Spleen (tissue), 11 donors: Measurements from ENCODE around the gene BEND7. TPM values are rescaled to one million over a fixed set of nuclear protein-coding genes. Genes with fewer than 3 reads are reported as not detected.
"Not testable (repeated sequence)": the region's sequence is repeated elsewhere in the genome, so short reads cannot be mapped to it uniquely, and the experiment has no call there.

ENCODE experiments used
- DNase-seq: peaks from one replicate; pipeline ENCODE4 v3.0.0-alpha.2; 2020
- H3K27ac ChIP-seq, 8 donors: fragments of 200-600 bp; sonication (generic) in 7 of 8; 1 replicate in 4 of 8; 2 replicates in 4 of 8; pipeline versions ENCODE4 v1.5.0 to v1.8.0; 2016 to 2021; ENCODE audit warnings: inconsistent platforms in 4 of 8, mild to moderate bottlenecking in 4 of 8, moderate library complexity in 1 of 8
- H3K27me3 ChIP-seq, 7 donors: fragments of 200-600 bp; sonication (generic) in 6 of 7; replicated peaks in 1 of 7; 1 replicate in 4 of 7; 2 replicates in 3 of 7; pipeline versions ENCODE4 v1.5.0 to v1.8.0; 2016 to 2021; ENCODE audit warnings: inconsistent platforms in 3 of 7, mild to moderate bottlenecking in 1 of 7
- H3K36me3 ChIP-seq, 6 donors: fragments of 200-600 bp; sonication (generic) in 5 of 6; 1 replicate in 4 of 6; 2 replicates in 2 of 6; pipeline versions ENCODE4 v1.5.0 to v1.8.0; 2016 to 2021; ENCODE audit warnings: inconsistent platforms in 2 of 6
- H3K4me1 ChIP-seq, 6 donors: fragments of 200-600 bp; sonication (generic) in 5 of 6; 1 replicate in 3 of 6; 2 replicates in 3 of 6; pipeline versions ENCODE4 v1.5.0 to v1.8.0; 2016 to 2021; ENCODE audit warnings: inconsistent platforms in 3 of 6
- H3K4me3 ChIP-seq, 8 donors: fragments of 200-600 bp; sonication (generic) in 7 of 8; 1 replicate in 4 of 8; 2 replicates in 4 of 8; pipeline versions ENCODE4 v1.5.0 to v1.8.0; 2016 to 2021; ENCODE audit warnings: inconsistent platforms in 4 of 8, mild to moderate bottlenecking in 4 of 8, moderate library complexity in 2 of 8
- H3K9me3 ChIP-seq, 8 donors: fragments of 200-600 bp; sonication (generic) in 7 of 8; 1 replicate in 4 of 8; 2 replicates in 4 of 8; pipeline versions ENCODE4 v1.5.0 to v1.8.0; 2016 to 2021; ENCODE audit warnings: inconsistent platforms in 4 of 8
- POLR2A ChIP-seq, 3 donors: fragments of 450-650 bp; IDR thresholded peaks; one replicate each; pipeline ENCODE4 v1.5.1; 2017; ENCODE audit warnings: antibody characterized with exemption in 3 of 3, mild to moderate bottlenecking in 1 of 3
- POLR2AphosphoS5 ChIP-seq, 3 donors: sonication (generic); formaldehyde crosslinking; IDR thresholded peaks; one replicate each; pipeline ENCODE4 v1.5.1; 2017; ENCODE audit warnings: antibody characterized with exemption in 3 of 3
- WGBS, 5 donors: extraction: QIAGEN DNeasy Blood & Tissue Kit in 3 of 5; methylation state at CpG; one replicate each; pipeline versions ENCODE4 v1.1.5 to v1.1.7; 2013 to 2018; 5-methylcytosine and 5-hydroxymethylcytosine counted together
- intact Hi-C: fragments of 100-400 bp; cut with DNase I; formaldehyde crosslinking; loops from one replicate; pipeline ENCODE4 v1.15.0; 2023; ENCODE audit warnings: low total_unique reads
- polyA plus RNA-seq, 3 donors: library from polyadenylated mRNA; stranded (reverse); fragments of 200-250 nt; gene quantifications; one replicate each; pipeline ENCODE4 v1.2.1, GENCODE V29; 2013
- total RNA-seq, 7 donors: library from RNA; depleted of rRNA in 3 of 7; stranded (reverse); fragments of >200 nt in 3 of 7; fragmentation: NEBNext Ultra II Directional in 4 of 7; extraction: Animal tissue kit (Norgen Biotek cat#: 25700) in 4 of 7; gene quantifications; one replicate each; pipeline versions ENCODE4 v1.1.0 to v1.2.1, GENCODE V29; 2016 to 2021
- TF ChIP-seq, protein P1 (sequence below), 11 experiments: fragments of 200-600 bp in 7 of 11; fragments of 450-650 bp in 4 of 11; sonication (generic) in 4 of 11; IDR thresholded peaks in 8 of 11; conservative IDR thresholded peaks in 3 of 11; 1 replicate in 7 of 11; 2 replicates in 4 of 11; pipeline versions ENCODE4 v1.4.0 to v1.8.0; 2016 to 2021; ENCODE audit warnings: antibody characterized with exemption in 11 of 11, inconsistent platforms in 4 of 11, mild to moderate bottlenecking in 1 of 11
- donor health status: healthy with polysubstance abuse.
- donor health status: DM: no; HTN: no; CAD: no; lungs with moderate emphysema.
- donor health status: DM: no; HTN: no; CAD: no.
- donor health status: Bipolar disorder and iron deficiency.
- donor health status: healthy.
- donor health status: DM: no; HTN: no; CAD: no.
- donor health status: DM: yes; HTN: yes; CAD: no.

BEND7 gene
- total and polyA plus RNA-seq, 10 donors: 0.93 to 20.2 (median 10.6) TPM

DNA sequence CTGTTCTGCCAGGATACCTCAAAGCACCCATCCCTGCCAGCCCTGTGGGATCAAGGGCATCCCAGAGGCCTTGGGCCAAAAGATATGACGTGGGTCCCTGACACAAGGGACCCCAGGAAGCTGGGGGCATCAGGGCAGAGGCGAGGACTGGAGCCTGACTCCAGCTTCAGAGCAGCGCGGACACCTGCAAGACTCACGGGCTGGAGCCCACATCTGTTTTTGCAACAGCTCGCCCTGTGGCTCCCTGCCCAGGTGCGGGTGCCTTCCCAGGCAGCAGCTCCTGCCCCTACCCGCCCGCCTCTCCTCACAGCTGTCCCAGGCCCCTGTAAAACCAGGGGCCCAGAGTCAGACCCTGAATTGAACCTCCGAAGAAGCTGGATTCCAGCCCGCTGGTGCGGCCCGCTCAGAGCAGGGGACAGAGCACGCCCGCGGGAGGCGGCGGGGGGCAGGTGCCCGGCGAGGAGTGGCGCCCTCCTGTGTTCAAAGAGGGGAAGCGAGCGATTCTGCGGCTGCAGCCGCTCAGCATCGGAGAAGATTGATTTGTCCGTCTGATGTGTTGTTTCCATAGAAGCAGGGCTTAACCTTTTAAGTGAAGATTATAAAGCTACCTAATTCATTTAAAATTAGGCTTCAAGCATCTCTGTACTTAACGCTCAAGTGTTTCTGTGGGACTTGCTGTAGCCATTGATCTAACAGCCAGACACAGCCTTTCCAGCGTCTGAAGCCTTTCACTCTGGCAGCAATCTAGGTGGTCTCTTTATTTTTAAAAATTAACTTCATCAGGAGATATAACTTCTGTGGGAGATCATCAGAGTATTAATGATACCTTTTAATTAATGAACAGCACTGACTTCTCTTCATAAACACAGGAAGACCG is 88.4 kb downstream of the BEND7 start:
- H3K9me3 ChIP-seq: no peaks in the 10 kb centered on the region
- DNase-seq: peak; percentile 89
- no peak overlapping the region for H3K27ac ChIP-seq
- intact Hi-C loops: loop anchor here (5.0 kb wide), 1 partner anchor 68 kb away; no protein-coding TSS in a partner anchor
- WGBS, 5 donors: 8 to 18% (median 10%) methylated on average over 11 to 30 of the region's 30 CpGs
- TF ChIP-seq POLR2A (IDR thresholded peaks at IDR 0.05) (no peak), POLR2AphosphoS5 (IDR thresholded peaks at IDR 0.05) (peak in 1 of 3 donors; percentile 62)
- TF ChIP-seq, protein P1, sequence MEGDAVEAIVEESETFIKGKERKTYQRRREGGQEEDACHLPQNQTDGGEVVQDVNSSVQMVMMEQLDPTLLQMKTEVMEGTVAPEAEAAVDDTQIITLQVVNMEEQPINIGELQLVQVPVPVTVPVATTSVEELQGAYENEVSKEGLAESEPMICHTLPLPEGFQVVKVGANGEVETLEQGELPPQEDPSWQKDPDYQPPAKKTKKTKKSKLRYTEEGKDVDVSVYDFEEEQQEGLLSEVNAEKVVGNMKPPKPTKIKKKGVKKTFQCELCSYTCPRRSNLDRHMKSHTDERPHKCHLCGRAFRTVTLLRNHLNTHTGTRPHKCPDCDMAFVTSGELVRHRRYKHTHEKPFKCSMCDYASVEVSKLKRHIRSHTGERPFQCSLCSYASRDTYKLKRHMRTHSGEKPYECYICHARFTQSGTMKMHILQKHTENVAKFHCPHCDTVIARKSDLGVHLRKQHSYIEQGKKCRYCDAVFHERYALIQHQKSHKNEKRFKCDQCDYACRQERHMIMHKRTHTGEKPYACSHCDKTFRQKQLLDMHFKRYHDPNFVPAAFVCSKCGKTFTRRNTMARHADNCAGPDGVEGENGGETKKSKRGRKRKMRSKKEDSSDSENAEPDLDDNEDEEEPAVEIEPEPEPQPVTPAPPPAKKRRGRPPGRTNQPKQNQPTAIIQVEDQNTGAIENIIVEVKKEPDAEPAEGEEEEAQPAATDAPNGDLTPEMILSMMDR (IDR thresholded peaks at IDR 0.05 in 8 of 11, conservative IDR thresholded peaks at IDR 0.05 in 3 of 11): peak; percentile 34 to 89 (median 86)
- H3K27me3 ChIP-seq: peaks cover 3 to 62% (median 32%) of the 10 kb centered on the region in 7 donors
- H3K4me3 ChIP-seq: peak overlapping the region in 7 of 8 donors; percentile 11 to 63 (median 31)
- peaks cover 0 to 5% (median 0%) of the 10 kb centered on the region in 6 donors for H3K36me3 ChIP-seq
- peaks cover 7 to 20% (median 14%) of the 10 kb centered on the region in 6 donors for H3K4me1 ChIP-seq

DNA sequence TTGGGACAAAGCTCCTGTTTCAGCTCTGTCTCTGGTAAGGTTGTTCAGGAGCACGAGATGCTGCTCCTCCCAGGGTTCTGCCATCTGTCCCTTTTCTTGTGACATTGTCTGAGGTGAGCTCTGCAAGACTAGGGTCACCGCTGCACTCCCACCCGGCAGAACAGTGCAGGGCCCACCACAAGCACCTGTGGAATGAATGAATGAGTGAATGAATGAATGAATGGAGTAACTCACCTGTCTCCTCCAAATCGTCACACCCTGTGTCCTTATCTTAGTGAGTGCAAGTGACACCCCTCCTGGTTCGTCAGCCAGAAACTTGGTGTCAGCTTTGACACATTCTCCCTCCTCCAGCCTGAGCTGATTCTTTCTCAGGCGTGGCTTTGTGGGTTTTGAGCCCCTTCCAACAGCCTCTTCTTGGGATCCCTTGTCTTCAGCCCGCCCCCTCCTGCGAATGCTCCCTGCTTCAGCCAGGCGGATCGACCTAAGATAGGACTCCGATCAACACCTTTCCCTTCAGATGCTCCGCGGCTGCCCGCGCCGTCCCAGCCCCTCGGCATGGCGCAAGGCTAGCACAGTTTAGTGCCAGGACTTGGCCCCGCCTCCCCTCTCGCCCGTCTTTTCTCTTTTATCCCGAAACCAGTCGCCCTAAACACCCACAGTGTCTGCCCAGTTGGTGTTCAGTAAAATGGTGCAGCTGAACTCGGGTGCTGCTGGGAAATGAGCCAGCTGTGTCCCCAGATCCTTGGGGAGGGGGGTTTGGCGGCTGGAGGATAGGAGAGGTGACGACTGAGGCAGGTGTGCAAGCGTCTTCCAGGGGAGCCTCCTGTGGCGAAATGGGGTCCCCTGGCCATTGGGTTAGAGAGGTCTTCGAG is 89.3 kb downstream of the BEND7 start:
- Histone ChIP-seq H3K9me3 (no peaks in the 10 kb centered on the region), H3K27ac (no peak overlapping the region), H3K4me3 (peak overlapping the region in 7 of 8 donors; percentile 11 to 63 (median 31)), H3K4me1 (peaks cover 7 to 20% (median 14%) of the 10 kb centered on the region in 6 donors), H3K36me3 (no peaks in the 10 kb centered on the region), H3K27me3 (peaks cover 3 to 62% (median 32%) of the 10 kb centered on the region in 7 donors)
- no peak for TF ChIP-seq POLR2AphosphoS5 (IDR thresholded peaks at IDR 0.05)
- 18 to 39% (median 18%) methylated on average over 25 to 29 of the region's 29 CpGs for WGBS, 5 donors
- no peak for DNase-seq
- intact Hi-C loops: loop anchor here (5.0 kb wide), 1 partner anchor 67 kb away; no protein-coding TSS in a partner anchor

DNA sequence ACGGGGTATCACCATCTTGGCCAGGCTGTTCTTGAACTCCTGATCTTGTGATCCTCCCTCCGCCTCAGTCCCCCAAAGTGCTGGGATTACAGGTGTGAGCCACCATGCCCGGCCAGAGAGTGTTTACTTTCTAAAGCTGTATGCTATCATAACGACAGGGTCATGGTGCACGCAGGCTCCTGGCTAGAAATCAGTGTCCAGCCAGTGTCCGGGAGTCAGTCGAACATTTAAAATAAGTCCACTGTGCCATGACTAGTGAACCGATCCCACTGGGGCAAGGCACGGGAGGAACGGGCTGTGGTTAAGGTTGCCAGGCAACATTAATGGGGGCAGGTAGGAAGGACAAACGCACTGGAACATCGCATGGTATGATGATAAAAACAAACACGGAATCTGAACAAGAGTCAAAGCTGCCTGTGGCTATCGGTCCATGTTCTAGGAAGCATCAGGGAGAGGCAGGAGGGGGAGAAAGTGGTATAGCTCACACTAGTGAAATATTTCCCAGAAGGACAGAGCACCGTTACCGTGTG is 91.7 kb downstream of the BEND7 start:
- no peaks in the 10 kb centered on the region for H3K9me3 ChIP-seq
- no peaks in the 10 kb centered on the region for H3K36me3 ChIP-seq
- no peak for DNase-seq
- no peak overlapping the region for H3K27ac ChIP-seq
- no peak overlapping the region for H3K4me3 ChIP-seq
- TF ChIP-seq POLR2AphosphoS5 (IDR thresholded peaks at IDR 0.05) (no peak), POLR2A (IDR thresholded peaks at IDR 0.05) (no peak)
- TF ChIP-seq, protein P1 (IDR thresholded peaks at IDR 0.05 in 8 of 11, conservative IDR thresholded peaks at IDR 0.05 in 3 of 11): no peak
- WGBS, 5 donors: 81 to 84% (median 83%) methylated on average over 16 of the region's 16 CpGs
- H3K27me3 ChIP-seq: peaks cover 3 to 61% (median 32%) of the 10 kb centered on the region in 7 donors
- intact Hi-C loops: no loop called here
- peaks cover 7 to 20% (median 14%) of the 10 kb centered on the region in 6 donors for H3K4me1 ChIP-seq

DNA sequence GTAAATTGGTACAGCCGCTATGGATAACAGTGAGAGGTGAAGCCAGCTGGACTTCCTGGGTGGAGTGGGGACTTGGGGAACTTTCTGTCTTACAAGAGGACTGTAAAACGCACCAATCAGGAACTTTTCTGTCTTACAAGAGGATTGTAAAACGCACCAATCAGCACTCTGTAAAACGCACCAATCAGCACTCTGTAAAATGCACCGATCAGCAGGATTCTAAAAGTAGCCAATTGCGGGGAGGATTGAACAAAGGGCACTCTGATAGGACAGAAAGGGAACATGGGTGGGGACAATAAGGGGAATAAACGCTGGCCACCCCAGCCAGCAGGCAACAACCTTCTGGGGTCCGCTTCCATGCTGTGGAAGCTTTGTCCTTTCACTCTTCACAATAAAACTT is 100.9 kb downstream of the BEND7 start:
- peaks cover 0 to 11% (median 4%) of the 10 kb centered on the region in 8 donors for H3K9me3 ChIP-seq
- H3K4me1 ChIP-seq, H3K27ac ChIP-seq, H3K27me3 ChIP-seq, H3K36me3 ChIP-seq, DNase-seq, H3K4me3 ChIP-seq, intact Hi-C loops: not testable (repeated sequence)
- 87 to 97% (median 94%) methylated on average over 8 of the region's 8 CpGs for WGBS, 5 donors
